Measurements from ENCODE around the gene RHCG.

The RHCG gene

DNA sequence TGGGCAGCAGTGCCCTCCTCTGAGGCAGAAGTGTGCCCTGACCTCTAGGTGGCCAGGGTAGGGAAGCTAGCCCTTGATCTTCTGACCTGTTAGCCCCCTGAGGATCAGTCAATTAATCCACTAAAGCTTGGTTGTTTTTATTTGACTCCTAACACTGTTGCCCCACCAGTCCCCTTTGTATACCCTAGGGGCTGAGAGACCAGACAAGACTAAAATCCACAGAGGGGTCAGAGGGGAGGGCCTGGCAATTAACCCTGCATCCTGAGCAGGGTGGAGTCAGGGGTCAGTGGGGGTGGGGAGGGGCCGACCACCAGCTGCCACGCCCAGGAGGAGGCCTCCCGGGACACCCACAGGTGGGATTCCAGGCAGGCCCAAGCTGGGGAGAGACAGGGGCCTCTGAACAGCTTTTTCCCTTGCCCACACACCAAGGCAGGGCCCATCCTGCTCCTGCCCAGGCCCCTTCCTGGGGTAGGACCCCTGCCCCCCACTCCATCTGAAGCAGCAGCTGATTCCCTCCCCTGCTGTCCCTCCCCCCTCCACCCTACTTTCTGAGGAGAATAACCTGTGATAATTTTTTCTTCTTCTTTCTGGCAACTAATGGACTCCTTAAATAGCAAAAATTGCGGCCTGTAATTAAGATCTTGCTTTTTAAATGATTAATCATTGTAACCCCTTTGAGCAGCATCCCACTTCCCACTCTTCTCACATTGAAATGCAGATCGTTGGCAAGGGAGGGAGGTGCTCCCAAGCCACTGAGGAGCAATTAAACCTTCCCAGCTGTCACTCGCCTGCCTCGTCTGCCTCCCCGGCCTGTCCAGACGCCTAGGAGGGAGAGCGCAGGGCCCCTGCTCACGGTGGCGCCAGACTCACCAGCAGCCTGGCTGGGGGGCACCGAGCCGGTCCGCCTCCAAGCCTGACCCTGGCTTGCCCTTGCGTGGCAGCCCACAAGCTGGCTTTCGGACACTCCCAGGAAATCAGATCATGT, 51.9 kb downstream of the RHCG start:
- DNase-seq (ENCODE audit: low read depth in 2 of 2), result no peak

DNA sequence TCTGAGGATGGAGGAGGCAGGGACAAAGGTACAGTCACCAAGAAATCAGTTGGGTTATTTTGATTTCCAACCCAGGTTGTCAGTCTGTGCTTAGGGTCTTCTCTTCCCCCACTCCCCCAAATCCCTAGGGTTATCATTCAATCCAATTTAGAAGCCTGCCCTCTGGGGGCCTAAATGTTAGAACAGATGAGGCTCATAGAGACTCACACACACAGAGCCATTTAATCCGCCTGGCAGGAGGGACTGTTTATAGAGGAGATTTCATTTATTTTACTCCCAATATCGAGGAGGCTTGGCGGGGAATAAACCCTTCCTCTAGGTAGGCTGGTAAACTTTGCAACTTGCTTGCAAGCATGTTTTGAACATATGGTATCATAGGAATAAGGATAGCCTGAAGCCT, 52.8 kb downstream of the RHCG start:
- DNase-seq (ENCODE audit: low read depth in 2 of 2), result no peak

DNA sequence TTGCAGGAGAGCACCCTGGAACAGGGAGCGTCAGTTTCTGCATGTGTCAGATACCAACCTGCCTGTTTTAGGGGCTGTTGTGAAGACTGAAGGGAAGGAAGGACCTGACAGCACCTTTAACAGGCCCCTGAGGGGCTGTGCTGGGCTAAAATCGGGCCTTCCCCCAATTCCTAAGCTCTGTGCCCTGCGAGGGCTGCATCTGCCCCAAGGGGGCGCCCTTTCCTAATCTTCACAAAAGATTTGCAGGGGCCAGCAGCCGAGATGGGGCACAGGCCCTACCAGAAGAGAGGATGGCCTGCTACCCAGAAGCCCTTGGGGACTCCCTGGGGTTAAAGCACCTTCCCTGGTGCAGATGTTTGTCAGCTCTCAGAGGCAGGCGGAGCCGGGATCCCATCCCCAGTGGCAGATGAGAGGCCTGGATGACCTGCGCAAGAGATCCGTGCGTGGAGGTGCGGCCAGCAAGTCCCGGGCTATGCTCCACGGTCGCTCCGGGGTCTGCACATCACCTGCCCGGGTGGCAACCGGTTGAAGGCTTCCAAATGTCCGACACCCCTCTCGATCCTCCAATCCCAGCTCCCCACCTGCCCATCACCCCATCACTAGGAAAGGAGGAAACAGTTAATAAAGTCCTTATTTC, 53.6 kb downstream of the RHCG start:
- no peak for DNase-seq (ENCODE audit: low read depth in 2 of 2)

DNA sequence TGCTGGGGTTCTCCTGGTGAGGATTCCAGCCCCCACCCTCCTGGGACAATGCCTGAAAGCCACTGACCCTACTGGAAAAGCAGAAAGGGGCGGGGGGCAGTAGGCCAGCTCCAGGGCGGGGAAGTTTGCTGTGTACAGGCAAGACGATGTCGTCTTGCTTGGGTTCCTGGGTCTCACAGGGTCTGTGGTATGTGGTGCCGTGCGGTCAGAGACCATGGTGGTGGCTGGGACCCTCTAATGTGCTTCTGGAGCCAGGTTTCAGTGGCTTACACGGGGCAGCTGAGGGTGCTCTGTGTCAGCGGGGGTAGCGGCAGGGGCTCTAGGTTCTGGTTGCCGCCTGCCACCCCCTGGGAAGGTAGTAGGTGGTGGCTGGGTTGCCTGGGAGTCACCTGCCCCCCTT, 54.2 kb downstream of the RHCG start:
- DNase-seq (ENCODE audit: low read depth in 2 of 2), result no peak

DNA sequence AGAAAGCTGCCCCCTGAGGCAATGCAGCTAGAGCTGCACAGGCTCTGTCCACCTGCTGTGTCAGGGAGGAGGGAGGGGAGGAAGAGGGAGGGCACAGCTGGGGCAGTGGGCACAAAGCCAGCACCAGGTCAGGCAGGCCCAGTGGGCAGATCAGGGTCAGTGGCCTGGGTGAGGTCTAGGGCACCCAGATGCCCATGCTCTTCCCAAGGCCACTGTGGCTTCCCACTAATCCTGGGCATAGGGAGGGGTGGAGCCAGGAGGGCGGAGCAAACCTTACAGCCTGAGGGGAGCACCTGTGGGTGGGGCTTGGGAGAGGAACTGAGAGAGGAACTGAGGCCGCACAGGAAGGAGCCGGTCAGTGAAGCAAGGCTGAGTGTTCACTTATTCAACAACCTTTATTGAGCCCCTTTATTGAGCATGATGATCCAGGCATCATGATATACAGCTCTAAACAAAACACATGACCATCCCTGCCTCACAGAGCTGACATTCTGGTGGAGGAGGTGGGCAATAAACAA, 55.0 kb downstream of the RHCG start:
- no peak for DNase-seq (ENCODE audit: low read depth in 2 of 2)

DNA sequence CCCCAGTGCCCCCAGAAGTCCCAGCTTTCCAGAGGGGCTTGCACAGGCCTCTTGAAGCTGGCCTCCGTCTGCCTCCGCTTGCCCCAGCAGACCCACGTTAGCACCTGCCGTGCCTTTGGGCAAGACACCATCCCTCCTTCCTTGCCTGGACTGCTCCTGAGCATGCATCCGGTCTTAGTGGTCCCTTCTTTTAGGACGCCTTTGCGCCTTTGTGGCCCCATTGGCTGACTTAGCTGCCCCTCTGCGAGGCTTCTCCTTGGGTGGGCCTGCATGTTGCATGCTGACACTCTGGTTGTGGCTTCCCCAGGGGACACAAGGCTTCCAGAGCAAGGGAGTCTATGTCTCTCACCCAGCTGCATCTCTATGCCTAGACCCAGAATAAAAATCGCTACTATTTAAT, 56.6 kb downstream of the RHCG start:
- no peak for DNase-seq (ENCODE audit: low read depth in 2 of 2)

DNA sequence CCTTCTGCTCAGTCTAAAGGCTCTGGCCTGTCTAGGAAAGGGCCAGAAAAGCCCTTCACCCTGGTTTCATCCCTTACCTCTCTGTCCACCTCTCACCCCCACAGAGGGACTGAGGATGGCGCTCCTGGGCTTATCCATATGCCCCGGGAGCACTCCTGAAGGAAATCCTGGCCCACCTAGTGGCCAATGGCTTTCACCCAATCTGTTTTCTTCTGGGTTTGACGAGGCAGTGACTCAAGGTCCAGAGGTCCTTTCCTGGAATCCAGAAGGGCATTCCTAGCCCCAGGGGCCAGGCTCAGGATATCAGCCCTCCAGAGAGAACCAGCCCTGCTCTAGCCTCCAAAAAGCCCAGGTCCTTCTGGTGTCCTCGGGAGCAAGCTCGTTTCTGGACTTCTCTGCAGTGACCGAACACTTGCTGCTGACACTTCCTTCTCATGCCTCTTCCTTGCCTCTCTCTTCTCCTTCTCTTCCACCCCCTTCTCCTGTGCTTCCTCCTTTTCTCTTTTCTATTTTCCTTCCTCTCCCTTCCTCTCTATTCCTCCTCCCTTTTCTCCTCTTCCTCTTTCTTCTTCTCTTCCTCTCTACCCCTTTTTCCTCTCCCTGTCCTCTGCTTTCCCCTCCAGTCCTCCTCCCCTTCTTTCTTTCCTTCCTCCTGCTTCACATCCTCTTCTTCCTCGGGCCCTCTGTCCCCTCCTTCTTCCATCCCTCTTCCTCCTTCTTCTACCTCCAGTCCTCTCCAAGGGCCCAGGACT, 59.6 kb downstream of the RHCG start:
- DNase-seq (ENCODE audit: low read depth in 2 of 2), result no peak

DNA sequence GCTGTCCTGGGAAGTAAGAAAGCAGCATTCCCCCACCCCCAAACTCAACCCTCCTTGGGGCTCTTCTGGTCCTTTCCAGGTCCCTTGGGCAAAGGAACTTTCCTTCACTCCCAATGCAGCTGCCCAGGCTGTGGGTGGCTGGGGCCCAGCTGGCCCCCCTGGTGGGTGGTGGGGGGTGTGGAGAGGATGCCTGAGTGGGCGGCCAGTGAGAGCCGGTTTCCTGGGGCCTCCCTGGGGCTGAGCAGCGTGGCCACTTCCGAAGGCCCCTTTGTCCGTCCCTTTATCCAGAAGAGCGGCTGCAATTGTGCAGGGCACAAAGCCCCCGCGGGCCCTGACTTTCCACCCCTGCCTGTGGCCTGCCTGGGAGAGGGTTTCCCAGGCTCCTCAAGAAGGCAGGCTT, 61.0 kb downstream of the RHCG start:
- DNase-seq (ENCODE audit: low read depth in 2 of 2), result no peak

DNA sequence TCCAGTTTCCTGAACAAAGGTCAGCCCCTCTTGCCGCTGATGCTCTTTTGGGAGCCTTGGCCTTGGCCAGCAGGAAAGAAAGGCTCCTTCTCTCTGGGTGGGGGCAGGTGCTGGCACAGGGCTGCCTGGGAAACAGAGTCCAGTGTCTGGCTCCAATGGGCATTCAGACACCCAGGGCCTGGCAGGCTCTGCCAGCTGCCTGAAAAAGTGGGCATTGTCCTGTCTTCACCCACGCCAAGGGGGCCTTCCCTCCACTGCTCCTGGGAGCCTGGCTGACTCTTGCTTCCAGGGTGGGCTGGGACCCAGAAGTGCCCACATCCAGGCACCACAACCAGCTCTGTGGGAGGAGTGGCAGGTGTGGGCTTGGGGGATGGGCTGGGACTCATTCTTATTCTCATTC, 62.7 kb downstream of the RHCG start:
- no peak for DNase-seq (ENCODE audit: low read depth in 2 of 2)

DNA sequence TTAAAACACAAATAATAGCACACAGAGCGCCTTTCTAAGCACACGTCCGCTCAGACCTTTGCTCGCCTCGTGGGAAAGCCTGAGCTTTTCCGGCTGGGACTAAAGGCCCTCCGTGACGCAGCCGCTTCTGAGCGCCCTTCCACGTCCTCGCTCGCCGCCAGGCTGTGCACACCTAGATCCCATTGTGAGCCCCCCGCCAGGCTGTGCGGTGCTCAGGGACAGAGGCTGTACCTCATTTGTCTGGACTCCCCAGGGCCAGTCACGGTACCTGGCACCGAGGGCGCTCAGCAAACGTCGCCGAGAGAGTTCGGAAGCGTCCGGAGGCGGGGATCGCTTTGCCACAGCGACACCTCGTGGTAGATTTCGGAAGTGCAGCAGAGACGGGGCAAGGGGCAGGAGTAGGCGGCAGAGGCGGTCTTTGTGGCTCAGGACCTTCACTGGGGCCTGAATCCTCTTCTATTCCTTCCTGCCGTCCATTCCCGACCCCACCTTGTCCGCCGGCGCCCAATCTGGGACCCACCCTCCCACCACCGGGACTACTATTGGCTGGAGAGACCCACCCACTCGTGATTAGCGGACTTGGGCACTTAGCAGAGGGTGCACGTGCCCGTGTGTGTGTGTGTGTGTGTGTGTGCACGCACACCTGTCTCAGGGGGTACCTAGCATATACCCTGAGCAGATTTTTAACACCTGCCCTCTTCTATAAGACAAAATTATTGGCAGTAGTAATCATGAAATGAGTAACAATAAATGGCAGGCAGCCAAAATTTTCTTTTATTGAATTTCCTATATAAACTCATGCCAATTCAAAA, 65.6 kb downstream of the RHCG start:
- DNase-seq (ENCODE audit: low read depth in 2 of 2), result peak; percentile 65 to 83

DNA sequence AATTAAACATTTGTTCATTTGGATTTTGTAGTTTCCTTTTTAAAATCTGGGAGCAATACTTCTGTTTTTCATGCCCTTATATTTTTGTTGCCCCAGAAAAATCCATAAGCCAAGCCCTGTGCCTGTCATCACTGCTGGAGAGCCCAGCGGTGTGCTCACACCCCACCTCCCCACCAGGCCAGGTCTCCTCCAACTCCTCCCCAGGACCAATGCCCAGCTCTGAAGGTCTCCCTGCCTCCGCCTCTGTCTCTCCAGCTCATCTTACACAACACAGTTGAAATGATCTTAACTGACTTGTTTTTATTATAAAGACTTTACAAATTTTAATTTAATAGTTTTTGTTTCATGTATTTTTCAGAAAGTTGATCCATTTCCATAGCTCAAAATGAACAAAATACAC, 66.4 kb downstream of the RHCG start:
- DNase-seq (ENCODE audit: low read depth in 2 of 2), result no peak

DNA sequence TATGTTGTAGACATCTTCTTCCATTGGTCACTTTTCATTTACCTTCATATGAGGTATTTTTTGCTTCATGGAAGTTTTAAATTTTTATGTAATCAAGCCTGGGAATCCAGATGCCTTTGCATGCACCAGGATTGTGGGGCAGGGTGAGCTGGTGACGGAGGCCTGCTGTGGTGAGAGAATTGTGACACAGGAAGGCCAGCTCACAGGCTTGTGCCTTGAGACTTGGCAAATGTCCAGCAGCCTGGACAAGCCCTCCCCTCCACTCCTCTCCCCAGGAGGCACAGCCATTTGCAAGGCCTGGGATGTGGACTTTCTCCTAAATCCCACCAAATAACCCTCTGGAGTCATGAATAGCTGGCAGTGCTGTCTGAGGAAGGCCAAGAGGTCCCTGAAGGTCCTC, 67.4 kb downstream of the RHCG start:
- DNase-seq (ENCODE audit: low read depth in 2 of 2), result no peak

DNA sequence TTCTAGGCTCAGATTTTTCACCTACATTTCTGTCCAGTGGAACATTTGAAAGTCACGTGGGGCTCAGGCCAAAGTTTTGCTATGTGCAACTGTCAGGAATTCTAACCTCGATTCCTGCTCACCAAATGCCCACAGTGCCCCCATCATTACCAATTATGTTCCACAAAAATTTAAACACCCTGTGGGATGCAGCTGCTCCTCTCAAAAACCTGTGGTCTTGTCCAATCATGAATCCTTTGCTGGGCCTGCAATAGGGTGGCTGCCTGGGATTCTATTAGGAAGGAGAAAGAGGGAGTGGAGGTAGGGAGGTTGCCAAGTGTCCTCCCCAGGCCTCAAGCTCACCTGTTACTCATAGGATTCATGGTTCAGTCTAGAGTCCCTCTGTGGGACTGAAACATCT, 68.1 kb downstream of the RHCG start:
- DNase-seq (ENCODE audit: low read depth in 2 of 2), result no peak

DNA sequence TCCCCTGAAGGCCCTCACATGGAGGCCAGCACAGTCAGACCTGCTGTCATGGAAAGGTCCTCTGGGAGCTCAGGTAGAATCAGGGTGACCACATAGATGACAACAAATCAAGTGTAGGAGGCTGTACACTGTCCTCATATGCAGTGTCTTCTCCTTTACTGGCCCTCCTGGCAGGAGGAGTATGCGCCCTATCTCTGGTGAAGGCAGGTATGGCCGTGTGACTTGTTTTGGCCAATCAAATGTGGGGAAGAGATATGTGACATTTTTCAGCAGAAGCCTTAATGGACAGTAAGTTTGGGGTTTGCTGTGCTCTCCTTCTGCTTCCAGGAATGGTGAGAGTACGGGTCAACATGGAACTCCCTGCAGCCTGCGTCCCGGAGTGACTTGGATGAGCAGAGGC, 69.9 kb downstream of the RHCG start:
- no peak for DNase-seq (ENCODE audit: low read depth in 2 of 2)

DNA sequence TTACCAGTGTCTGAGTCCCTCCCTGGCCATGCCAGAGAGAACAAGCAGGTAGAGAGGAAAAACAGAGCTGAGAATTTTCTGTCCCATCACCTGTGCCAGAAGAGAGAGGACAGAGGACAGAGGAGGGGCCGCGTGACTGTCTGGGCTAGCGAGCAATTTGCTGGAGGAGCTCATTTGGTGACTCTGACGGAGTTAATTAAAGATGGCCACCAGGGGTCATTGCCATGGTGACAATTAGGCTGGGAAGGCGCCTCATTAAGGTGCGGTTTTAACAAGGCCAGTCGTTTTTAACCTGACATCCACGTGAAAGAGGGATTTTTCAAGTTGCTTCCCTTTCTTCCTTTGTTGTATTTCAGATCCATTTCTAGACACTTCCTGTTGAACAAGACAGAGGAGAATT, 72.4 kb downstream of the RHCG start:
- DNase-seq (ENCODE audit: low read depth in 2 of 2), result no peak

Measured in activated CD8-positive, alpha-beta memory T cell treated with anti-CD3 and anti-CD28 coated beads for 4 hours (primary cell).